ENCODE results near the gene CHCHD6.

GRCh38 chr3:126664591-126665214 lies 39.3 kb upstream of the CHCHD6 start:
- TF ChIP-seq IRF2 (CRISPR knock-in tag; IDR thresholded peaks at IDR 0.05; ENCODE audit: borderline replicate concordance, low read depth) (no peak), ZNF138 (CRISPR knock-in tag; conservative IDR thresholded peaks at IDR 0.05) (no peak), CTCF (IDR thresholded peaks at IDR 0.05) (no peak), HMGXB4 (CRISPR knock-in tag; IDR thresholded peaks at IDR 0.05) (no peak), MXD4 (CRISPR knock-in tag; IDR thresholded peaks at IDR 0.05; ENCODE audit: borderline replicate concordance) (no peak), PREB (CRISPR knock-in tag; IDR thresholded peaks at IDR 0.05; ENCODE audit: borderline replicate concordance) (no peak), ATF2 (CRISPR knock-in tag; IDR thresholded peaks at IDR 0.05; ENCODE audit: borderline replicate concordance, low read depth) (no peak), E2F4 (CRISPR knock-in tag; IDR thresholded peaks at IDR 0.05; ENCODE audit: borderline replicate concordance, low read depth) (no peak)

All from WTC11 (cell line).